Peyer's patch (tissue), 4 donors: ENCODE results near the gene FCGR1A.
"Not testable (repeated sequence)": the region's sequence is repeated elsewhere in the genome, so short reads cannot be mapped to it uniquely, and the experiment has no call there.

Source experiments
- CTCF ChIP-seq, 6 experiments: fragments of 450-650 bp in 4 of 6; fragments of 200-600 bp in 2 of 6; sonication (generic) in 1 of 6; IDR thresholded peaks; one replicate each; pipeline ENCODE4 v1.5.1; 2017 to 2019; ENCODE audit warnings: antibody characterized with exemption in 6 of 6, mild to moderate bottlenecking in 3 of 6, moderate library complexity in 1 of 6
- POLR2A ChIP-seq, 2 donors: fragments of 450-650 bp; IDR thresholded peaks; one replicate each; pipeline ENCODE4 v1.5.1; 2017; ENCODE audit warnings: antibody characterized with exemption in 2 of 2, mild to moderate bottlenecking in 2 of 2, moderate library complexity in 2 of 2

GRCh38 chr1:149841149-149841548, 58.7 kb downstream of the FCGR1A start:
- TF ChIP-seq CTCF, POLR2A (IDR thresholded peaks at IDR 0.05): not testable (repeated sequence)
